ENCODE data around the gene INPPL1. TPM values are rescaled to one million over a fixed set of nuclear protein-coding genes. Genes with fewer than 3 reads are reported as not detected.

The INPPL1 gene
- total and polyA plus RNA-seq, 4 donors, result 66.3 to 199 (median 91.6) TPM

DNA sequence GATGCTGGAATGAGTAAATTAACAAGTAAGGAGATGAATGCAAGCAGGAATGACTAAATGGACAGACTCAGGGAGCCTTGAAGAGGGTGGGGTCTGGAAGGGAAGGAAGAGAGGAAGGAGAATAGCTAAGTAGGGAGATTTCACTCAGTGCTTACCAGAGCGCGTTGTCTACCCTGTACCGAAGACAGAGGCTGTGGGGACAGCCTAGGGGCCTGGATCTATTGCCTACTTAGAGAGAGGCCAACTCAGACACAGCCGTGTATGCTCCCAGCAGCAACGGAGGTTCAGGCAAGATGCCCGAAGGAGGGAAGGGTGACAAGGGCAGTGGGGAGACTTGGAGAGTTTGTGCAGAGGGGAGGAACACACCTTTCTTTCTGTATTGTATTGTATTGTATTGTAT, 7.9 kb upstream of the INPPL1 start, which contains the start of gene FOLR2:
FOLR2 (plus strand) TSS at position 157 of the 400 bp plus-strand sequence. CDS start 1,791 bp downstream, outside the sequence.
- Histone ChIP-seq H3K9ac (ENCODE audit: insufficient read depth in 1 of 2, low read length in 2 of 2) (no peak within 1 kb of the TSS), H3K36me3 (ENCODE audit: control insufficient read depth in 4 of 4, insufficient read depth in 4 of 4, low read length in 4 of 4) (no peaks in the 10 kb centered on the region), H3K4me1 (ENCODE audit: control insufficient read depth in 5 of 5, insufficient read depth in 5 of 5, low read length in 5 of 5) (peaks cover 0 to 4% (median 0%) of the 10 kb centered on the region in 5 donors), H3K9me3 (ENCODE audit: control insufficient read depth in 4 of 4, insufficient read depth in 3 of 4, low read length in 3 of 4) (no peaks in the 10 kb centered on the region), H3K4me3 (no peak within 1 kb of the TSS), H3K27ac (ENCODE audit: low read depth in 1 of 2, low read length in 1 of 2) (no peak within 1 kb of the TSS), H3K27me3 (ENCODE audit: control insufficient read depth in 3 of 3, insufficient read depth in 3 of 3, low read length in 2 of 3) (no peaks in the 10 kb centered on the region)
- no peak for DNase-seq
- WGBS, 2 donors, result 78 to 88% methylated on average over 6 of the region's 6 CpGs
- TF ChIP-seq, protein P1, sequence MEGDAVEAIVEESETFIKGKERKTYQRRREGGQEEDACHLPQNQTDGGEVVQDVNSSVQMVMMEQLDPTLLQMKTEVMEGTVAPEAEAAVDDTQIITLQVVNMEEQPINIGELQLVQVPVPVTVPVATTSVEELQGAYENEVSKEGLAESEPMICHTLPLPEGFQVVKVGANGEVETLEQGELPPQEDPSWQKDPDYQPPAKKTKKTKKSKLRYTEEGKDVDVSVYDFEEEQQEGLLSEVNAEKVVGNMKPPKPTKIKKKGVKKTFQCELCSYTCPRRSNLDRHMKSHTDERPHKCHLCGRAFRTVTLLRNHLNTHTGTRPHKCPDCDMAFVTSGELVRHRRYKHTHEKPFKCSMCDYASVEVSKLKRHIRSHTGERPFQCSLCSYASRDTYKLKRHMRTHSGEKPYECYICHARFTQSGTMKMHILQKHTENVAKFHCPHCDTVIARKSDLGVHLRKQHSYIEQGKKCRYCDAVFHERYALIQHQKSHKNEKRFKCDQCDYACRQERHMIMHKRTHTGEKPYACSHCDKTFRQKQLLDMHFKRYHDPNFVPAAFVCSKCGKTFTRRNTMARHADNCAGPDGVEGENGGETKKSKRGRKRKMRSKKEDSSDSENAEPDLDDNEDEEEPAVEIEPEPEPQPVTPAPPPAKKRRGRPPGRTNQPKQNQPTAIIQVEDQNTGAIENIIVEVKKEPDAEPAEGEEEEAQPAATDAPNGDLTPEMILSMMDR (IDR thresholded peaks at IDR 0.05; ENCODE audit: control extremely low read depth, extremely low read depth), result no peak
- ATAC-seq (ENCODE audit: insufficient read depth, low FRiP score), result no peak

DNA sequence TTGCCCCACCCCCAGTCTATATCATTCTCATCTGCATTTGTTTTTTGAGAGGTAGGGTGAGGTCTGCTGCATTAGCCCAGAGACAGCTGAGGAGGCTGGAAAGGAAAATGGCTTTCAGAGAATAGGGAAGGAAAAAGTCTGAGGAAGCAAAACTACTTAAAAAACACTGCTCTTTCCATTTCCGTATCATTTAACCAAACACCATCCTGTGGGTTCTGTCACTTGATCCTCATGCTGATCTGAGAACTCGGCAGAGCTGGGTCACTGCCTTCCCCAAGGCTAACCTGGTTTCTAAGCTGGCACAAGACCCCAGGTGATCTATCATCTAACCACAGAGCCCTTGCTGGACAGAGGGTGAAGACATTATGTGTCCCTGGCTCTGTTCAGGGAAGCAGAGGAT, 6.7 kb upstream of the INPPL1 start:
- Histone ChIP-seq H3K36me3 (ENCODE audit: control insufficient read depth in 4 of 4, insufficient read depth in 4 of 4, low read length in 4 of 4) (no peaks in the 10 kb centered on the region), H3K27me3 (ENCODE audit: control insufficient read depth in 3 of 3, insufficient read depth in 3 of 3, low read length in 2 of 3) (no peaks in the 10 kb centered on the region), H3K9me3 (ENCODE audit: control insufficient read depth in 4 of 4, insufficient read depth in 3 of 4, low read length in 3 of 4) (no peaks in the 10 kb centered on the region), H3K9ac (ENCODE audit: insufficient read depth in 1 of 2, low read length in 2 of 2) (no peak overlapping the region), H3K4me3 (no peak overlapping the region), H3K27ac (ENCODE audit: low read depth in 1 of 2, low read length in 1 of 2) (peak overlapping the region in 1 of 2 donors; percentile 24), H3K4me1 (ENCODE audit: control insufficient read depth in 5 of 5, insufficient read depth in 5 of 5, low read length in 5 of 5) (peaks cover 0 to 13% (median 10%) of the 10 kb centered on the region in 5 donors)
- WGBS, 2 donors, result 17 to 36% methylated on average over 2 of the region's 2 CpGs
- no peak for ATAC-seq (ENCODE audit: insufficient read depth, low FRiP score)
- no peak for DNase-seq
- TF ChIP-seq, protein P1 (IDR thresholded peaks at IDR 0.05; ENCODE audit: control extremely low read depth, extremely low read depth), result no peak

DNA sequence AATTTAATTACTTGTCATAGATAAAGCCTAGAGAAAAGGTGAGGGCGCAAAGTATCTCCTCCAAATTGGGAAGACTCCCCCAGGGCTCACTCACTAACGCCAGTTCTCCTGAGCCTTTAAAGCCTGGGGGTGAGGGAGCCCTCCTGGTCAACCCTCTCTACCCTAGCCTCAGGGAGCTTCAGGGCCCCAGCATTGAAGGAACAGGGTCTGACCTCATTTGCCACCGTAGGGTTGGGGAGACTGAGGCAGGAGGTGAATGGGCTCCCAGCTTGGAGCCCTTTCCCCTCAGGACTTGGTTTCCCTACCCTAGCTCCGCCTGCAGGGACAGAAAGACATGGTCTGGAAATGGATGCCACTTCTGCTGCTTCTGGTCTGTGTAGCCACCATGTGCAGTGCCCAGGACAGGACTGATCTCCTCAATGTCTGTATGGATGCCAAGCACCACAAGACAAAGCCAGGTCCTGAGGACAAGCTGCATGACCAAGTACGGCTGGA, 6.3 kb upstream of the INPPL1 start:
- ATAC-seq (ENCODE audit: insufficient read depth, low FRiP score) (no peak), DNase-seq (no peak)
- Histone ChIP-seq H3K36me3 (ENCODE audit: control insufficient read depth in 4 of 4, insufficient read depth in 4 of 4, low read length in 4 of 4) (no peaks in the 10 kb centered on the region), H3K4me3 (no peak overlapping the region), H3K27me3 (ENCODE audit: control insufficient read depth in 3 of 3, insufficient read depth in 3 of 3, low read length in 2 of 3) (no peaks in the 10 kb centered on the region), H3K9ac (ENCODE audit: insufficient read depth in 1 of 2, low read length in 2 of 2) (no peak overlapping the region), H3K27ac (ENCODE audit: low read depth in 1 of 2, low read length in 1 of 2) (peak overlapping the region in 1 of 2 donors; percentile 33), H3K9me3 (ENCODE audit: control insufficient read depth in 4 of 4, insufficient read depth in 3 of 4, low read length in 3 of 4) (no peaks in the 10 kb centered on the region), H3K4me1 (ENCODE audit: control insufficient read depth in 5 of 5, insufficient read depth in 5 of 5, low read length in 5 of 5) (peaks cover 0 to 13% (median 11%) of the 10 kb centered on the region in 5 donors)
- 90 to 91% methylated on average over 5 of the region's 5 CpGs for WGBS, 2 donors
- TF ChIP-seq, protein P1 (IDR thresholded peaks at IDR 0.05; ENCODE audit: control extremely low read depth, extremely low read depth), result no peak

All from lung (tissue), 12 donors.